Nephron (organoid): Measurements from ENCODE around the gene GFOD1.
A peak's percentile ranks its signal among the peaks of the same experiment; 100 is the strongest.

Experiments
- H3K27ac Mint-ChIP-seq, 3 experiments: 2 replicates each; pipeline ENCODE4 v1.8.0; 2020; ENCODE audit warnings: mixed read lengths in 3 of 3, mild to moderate bottlenecking in 2 of 3, moderate library complexity in 1 of 3
- H3K27me3 Mint-ChIP-seq: 2 replicates; pipeline ENCODE4 v1.8.0; 2021; ENCODE audit warnings: low read depth, mild to moderate bottlenecking, moderate library complexity, mixed read lengths
- H3K36me3 Mint-ChIP-seq: 2 replicates; pipeline ENCODE4 v1.8.0; 2020; ENCODE audit warnings: low read depth, mixed read lengths
- H3K4me1 Mint-ChIP-seq: 2 replicates; pipeline ENCODE4 v1.8.0; 2020; ENCODE audit warnings: mixed read lengths
- H3K4me3 Mint-ChIP-seq, 3 experiments: 2 replicates each; pipeline ENCODE4 v1.8.0; 2020; ENCODE audit warnings: mild to moderate bottlenecking in 3 of 3, mixed read lengths in 3 of 3, moderate library complexity in 2 of 3
- H3K9me3 Mint-ChIP-seq: 2 replicates; pipeline ENCODE4 v1.8.0; 2020; ENCODE audit warnings: mixed read lengths
- CTCF ChIP-seq, 3 experiments: fragments of 200-600 bp; sonication (generic); IDR thresholded peaks; one replicate each; pipeline ENCODE4 v1.5.0; 2021; ENCODE audit warnings: antibody characterized with exemption in 3 of 3; ENCODE audit not compliant: unreplicated experiment in 3 of 3

GFOD1 gene

GRCh38 chr6:13339863-13340630, 147.4 kb downstream of the GFOD1 start:
- no peaks in the 10 kb centered on the region for H3K4me1 Mint-ChIP-seq
- TF ChIP-seq CTCF (IDR thresholded peaks at IDR 0.05; ENCODE audit: unreplicated experiment in 3 of 3) = no peak
- H3K9me3 Mint-ChIP-seq = peaks cover 23% of the 10 kb centered on the region
- peaks cover 3% of the 10 kb centered on the region for H3K27me3 Mint-ChIP-seq
- no peak overlapping the region for H3K4me3 Mint-ChIP-seq
- H3K27ac Mint-ChIP-seq = no peak overlapping the region
- no peaks in the 10 kb centered on the region for H3K36me3 Mint-ChIP-seq

- peaks cover 20% of the 10 kb centered on the region for H3K9me3 Mint-ChIP-seq
- no peak overlapping the region for H3K4me3 Mint-ChIP-seq
Measured at GRCh38 chr6:13338038-13338437, 149.4 kb downstream of the GFOD1 start.

GRCh38 chr6:13336553-13336952, 150.8 kb downstream of the GFOD1 start:
- H3K4me3 Mint-ChIP-seq = no peak overlapping the region
- no peaks in the 10 kb centered on the region for H3K36me3 Mint-ChIP-seq
- H3K9me3 Mint-ChIP-seq = peaks cover 9% of the 10 kb centered on the region
- no peaks in the 10 kb centered on the region for H3K4me1 Mint-ChIP-seq
- H3K27me3 Mint-ChIP-seq = peaks cover 3% of the 10 kb centered on the region
- TF ChIP-seq CTCF (IDR thresholded peaks at IDR 0.05; ENCODE audit: unreplicated experiment in 3 of 3) = peak; percentile 89 to 96 (median 93)
- H3K27ac Mint-ChIP-seq = peak overlapping the region in 1 of 3 experiments; percentile 12

More at GRCh38 chr6:13338038-13338437, 149.4 kb downstream of the GFOD1 start:
- H3K27me3 Mint-ChIP-seq = peaks cover 3% of the 10 kb centered on the region
- no peak for TF ChIP-seq CTCF (IDR thresholded peaks at IDR 0.05; ENCODE audit: unreplicated experiment in 3 of 3)
- H3K27ac Mint-ChIP-seq = no peak overlapping the region
- H3K36me3 Mint-ChIP-seq = no peaks in the 10 kb centered on the region
- no peaks in the 10 kb centered on the region for H3K4me1 Mint-ChIP-seq

- no peaks in the 10 kb centered on the region for H3K9me3 Mint-ChIP-seq
- peaks cover 3% of the 10 kb centered on the region for H3K27me3 Mint-ChIP-seq
- no peak for TF ChIP-seq CTCF (IDR thresholded peaks at IDR 0.05; ENCODE audit: unreplicated experiment in 3 of 3)
- H3K4me3 Mint-ChIP-seq = no peak overlapping the region
- H3K4me1 Mint-ChIP-seq = no peaks in the 10 kb centered on the region
- peak overlapping the region in 1 of 3 experiments; percentile 6 for H3K27ac Mint-ChIP-seq
- H3K36me3 Mint-ChIP-seq = no peaks in the 10 kb centered on the region
Measured at GRCh38 chr6:13334953-13335352, 152.4 kb downstream of the GFOD1 start.

GRCh38 chr6:13332349-13332706, 155.1 kb downstream of the GFOD1 start:
- Mint-ChIP-seq H3K27ac (no peak overlapping the region), H3K4me3 (no peak overlapping the region), H3K4me1 (peaks cover 11% of the 10 kb centered on the region), H3K9me3 (no peaks in the 10 kb centered on the region), H3K36me3 (no peaks in the 10 kb centered on the region), H3K27me3 (peaks cover 3% of the 10 kb centered on the region)
- no peak for TF ChIP-seq CTCF (IDR thresholded peaks at IDR 0.05; ENCODE audit: unreplicated experiment in 3 of 3)
